HG03354 (cell line): ENCODE measurements around the gene GTF2E1.

Source experiments
- ATAC-seq: cut with Tn5 transposase; IDR thresholded peaks from one replicate; pipeline ENCODE4 v1.9.1; 2021; ENCODE audit warnings: mild to moderate bottlenecking; ENCODE audit not compliant: unreplicated experiment, poor library complexity, severe bottlenecking

GTF2E1 gene

DNA sequence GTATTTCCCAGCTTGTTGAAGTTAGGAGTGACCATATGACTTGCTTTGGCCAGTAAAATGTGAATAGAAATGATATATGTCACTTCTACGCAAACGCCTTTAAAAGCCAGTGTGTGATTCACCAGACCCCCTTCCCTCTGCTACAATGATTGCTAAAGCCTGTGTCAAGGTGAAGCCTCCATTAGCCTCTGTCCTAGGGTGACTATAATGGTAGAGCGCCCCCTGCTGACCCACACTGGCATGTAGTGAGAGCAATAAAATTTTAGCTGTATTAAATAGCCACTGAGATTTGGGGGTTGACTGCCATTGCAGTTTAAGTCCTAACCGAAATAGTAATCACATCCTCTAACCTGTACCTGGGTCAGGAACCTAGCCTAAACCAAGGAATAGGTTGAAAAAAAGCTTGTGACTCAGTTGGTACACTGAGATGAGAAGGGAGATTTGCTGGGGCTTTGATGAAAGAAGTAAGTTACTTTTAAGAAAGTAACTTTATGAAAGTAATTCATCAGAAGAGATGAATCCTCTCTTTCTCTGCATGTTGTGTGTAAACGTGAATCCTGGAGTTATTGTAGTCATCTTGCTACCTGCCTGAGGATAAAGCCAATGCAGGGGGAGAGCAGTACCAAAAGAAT is 52.6 kb downstream of the GTF2E1 start:
- ATAC-seq, result peak; percentile 98

- no peak for ATAC-seq
These were observed 53.4 kb downstream of the GTF2E1 start for GRCh38 chr3:120795959-120796358.

GRCh38 chr3:120796976-120797375 is 54.4 kb downstream of the GTF2E1 start:
- ATAC-seq, result no peak

GRCh38 chr3:120797857-120798256 is 55.3 kb downstream of the GTF2E1 start:
- ATAC-seq, result no peak

DNA sequence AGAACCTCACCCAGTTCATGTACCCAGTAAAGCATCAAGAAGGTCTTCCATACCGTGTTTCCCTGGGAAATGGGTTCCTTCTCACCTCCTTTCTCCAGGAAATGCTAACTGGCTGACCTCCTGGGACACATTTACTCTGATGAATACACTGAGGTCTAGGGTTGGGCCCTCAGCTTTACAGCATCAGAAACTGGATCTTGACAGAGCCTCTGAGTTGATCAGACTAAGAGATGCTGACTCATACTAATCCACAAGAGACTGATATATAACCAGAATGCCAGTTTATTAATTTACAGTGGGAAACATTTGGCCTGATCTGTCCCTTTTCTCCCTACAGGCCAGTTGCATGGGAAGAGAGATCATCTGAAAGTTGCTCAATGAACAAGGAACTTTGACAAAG is 55.8 kb downstream of the GTF2E1 start:
- no peak for ATAC-seq

DNA sequence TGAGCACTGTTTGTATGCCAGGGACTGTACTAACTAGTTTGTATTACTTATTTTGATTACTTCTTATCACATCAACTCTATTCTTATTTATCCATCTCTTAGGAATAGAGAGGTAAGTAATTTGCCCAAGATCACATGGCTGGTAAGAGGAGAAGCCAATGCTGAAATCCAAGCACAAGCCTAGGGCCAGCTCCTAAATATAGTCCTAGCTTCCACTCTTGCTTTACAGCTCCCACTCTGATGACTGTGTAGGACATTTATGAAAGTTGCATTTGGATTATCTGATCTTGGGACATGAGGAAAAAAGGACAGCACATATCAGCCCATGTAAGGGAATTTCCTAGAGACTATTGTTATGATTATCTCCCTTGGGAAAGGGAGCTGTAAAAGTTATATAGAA is 58.1 kb downstream of the GTF2E1 start:
- no peak for ATAC-seq

GRCh38 chr3:120801484-120801883 is 58.9 kb downstream of the GTF2E1 start:
- no peak for ATAC-seq

- no peak for ATAC-seq
These were observed 60.4 kb downstream of the GTF2E1 start for GRCh38 chr3:120802916-120803315.

DNA sequence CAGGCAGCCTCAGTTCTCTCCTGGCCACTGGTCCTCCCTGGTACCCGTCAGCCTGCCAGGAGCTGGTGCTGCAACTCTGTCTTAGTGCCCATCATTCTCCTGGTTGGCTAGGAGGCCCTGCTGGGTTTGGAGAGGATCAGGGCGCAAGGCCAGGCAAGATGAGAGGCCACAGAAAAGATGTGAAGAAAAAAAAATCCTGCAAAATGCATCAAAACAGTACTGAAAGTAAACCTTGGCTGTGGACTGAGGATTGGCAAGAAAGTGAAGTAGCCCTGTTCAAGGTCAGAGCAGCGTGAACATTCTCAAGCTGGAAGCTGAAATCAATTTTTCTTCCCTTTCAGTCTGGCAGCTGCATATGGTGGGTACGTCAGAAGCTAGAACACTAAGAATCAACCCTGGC is 74.2 kb downstream of the GTF2E1 start:
- ATAC-seq, result no peak

DNA sequence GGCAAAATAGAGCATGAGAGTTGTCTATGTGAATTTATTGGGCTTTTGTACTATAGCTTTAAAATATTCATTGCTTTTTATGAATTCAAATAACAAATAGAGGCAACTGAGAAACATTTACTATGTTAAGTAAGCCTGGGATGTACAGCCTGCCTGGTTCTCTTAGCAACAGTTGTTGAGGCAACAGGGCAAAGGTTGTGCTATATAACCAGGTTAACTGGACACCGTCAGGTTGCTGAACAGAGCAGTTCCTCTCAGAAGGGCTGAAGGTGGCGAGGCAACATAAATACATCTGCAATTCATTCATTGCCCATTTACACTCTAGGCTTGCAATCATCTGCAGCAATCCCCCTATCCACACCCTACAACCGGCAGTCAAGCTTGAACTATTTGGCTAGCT is 78.2 kb downstream of the GTF2E1 start:
- no peak for ATAC-seq

DNA sequence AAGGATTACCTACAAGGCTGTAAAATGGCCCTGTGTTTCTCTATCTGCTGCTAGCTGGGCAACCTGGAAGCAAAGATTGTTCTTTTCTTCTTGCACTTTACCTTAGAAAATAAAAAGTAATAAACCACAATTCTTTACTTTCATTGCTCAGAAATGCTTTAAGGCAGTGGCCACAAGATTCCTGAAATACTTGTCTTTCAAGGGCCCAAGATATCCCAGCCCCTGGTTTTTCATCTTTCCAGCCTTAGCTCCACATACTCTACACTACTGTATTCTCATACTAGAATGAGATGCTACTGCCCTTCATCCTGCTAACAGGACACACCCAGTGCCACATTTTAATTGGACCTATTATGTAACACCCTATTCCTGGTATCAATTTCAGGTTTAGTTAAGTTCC is 78.9 kb downstream of the GTF2E1 start:
- ATAC-seq, result no peak

DNA sequence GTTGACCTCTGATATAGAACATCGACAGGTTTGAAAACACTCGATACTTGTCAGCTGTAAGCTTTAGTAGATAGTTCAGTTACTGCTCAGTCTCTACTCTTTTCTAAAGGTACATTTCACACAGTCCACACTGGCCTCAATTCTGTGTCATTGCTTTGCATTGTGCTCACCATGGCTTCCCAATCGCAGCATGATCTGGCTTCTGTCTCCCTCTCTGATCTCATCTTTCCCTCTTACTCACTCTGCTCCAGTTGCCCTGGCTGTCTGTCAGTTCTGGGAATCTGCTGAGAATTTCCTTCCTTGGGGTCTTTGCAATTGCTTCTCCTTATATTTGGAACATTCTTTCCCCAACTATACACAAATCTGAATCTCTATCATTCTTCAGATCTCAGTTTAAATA is 80.6 kb downstream of the GTF2E1 start:
- ATAC-seq, result no peak

DNA sequence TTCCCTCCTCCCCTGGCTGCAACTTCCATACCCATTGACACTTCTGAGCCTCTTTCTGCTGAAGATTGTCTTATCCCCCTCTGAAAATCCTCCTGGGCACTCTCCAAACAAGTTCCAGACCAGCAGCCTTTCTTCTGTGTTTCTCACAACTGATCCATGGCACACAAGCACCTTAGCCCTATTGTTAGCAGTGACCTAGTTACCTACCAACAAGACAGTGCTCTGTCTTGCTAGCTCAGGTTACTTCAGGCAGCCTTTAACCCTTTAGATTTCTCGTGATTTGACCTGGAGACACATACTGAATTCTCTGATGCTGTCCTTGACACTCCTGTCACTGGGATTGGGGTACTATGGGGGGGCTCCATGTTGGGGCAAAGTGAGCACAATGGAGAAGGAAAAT is 82.1 kb downstream of the GTF2E1 start:
- no peak for ATAC-seq

- ATAC-seq, result no peak
These were observed 86.3 kb downstream of the GTF2E1 start for GRCh38 chr3:120828796-120829195.

- no peak for ATAC-seq
These were observed 88.5 kb downstream of the GTF2E1 start for GRCh38 chr3:120831066-120831465.
